ENCODE data around the gene BTG2.

DNA sequence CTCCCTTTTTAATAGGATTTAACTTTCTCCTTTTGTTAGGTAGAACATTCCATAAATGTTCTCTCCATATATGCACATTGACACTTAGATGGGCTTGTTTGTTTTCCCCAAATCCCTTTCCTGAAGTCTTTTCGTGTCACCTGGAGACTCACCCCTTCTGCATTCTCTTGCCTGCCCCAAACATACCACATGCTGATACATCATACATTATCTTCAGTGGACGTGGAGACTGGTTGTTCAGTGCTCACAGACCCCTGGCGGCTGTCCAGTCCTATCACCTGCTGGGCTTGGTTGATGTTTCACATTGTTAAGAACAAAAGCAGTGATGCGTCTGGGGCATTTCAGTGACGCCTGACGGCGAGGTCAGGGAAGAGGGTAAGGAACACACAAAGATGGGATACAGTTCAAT is 23.4 kb downstream of the BTG2 start:
- no peak for TF ChIP-seq EZH2 (IDR thresholded peaks at IDR 0.05; ENCODE audit: borderline replicate concordance, low read length)
- TF ChIP-seq, protein P1, sequence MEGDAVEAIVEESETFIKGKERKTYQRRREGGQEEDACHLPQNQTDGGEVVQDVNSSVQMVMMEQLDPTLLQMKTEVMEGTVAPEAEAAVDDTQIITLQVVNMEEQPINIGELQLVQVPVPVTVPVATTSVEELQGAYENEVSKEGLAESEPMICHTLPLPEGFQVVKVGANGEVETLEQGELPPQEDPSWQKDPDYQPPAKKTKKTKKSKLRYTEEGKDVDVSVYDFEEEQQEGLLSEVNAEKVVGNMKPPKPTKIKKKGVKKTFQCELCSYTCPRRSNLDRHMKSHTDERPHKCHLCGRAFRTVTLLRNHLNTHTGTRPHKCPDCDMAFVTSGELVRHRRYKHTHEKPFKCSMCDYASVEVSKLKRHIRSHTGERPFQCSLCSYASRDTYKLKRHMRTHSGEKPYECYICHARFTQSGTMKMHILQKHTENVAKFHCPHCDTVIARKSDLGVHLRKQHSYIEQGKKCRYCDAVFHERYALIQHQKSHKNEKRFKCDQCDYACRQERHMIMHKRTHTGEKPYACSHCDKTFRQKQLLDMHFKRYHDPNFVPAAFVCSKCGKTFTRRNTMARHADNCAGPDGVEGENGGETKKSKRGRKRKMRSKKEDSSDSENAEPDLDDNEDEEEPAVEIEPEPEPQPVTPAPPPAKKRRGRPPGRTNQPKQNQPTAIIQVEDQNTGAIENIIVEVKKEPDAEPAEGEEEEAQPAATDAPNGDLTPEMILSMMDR (IDR thresholded peaks at IDR 0.05; ENCODE audit: low read length): peak; percentile 61; the same call in 1 of the 2 replicates
